ENCODE measurements around the gene SLC34A2. TPM values are rescaled to one million over a fixed set of nuclear protein-coding genes. Genes with fewer than 3 reads are reported as not detected.

Gene SLC34A2
- total and polyA plus RNA-seq, 8 donors: 140 to 3,249 (median 368) TPM

GRCh38 chr4:25725870-25726269 is 70.2 kb downstream of the SLC34A2 start:
- ATAC-seq (no peak), DNase-seq (no peak)
- Histone ChIP-seq H3K27ac (no peak overlapping the region), H3K36me3 (no peaks in the 10 kb centered on the region), H3K27me3 (no peaks in the 10 kb centered on the region), H3K9me3 (no peaks in the 10 kb centered on the region), H3K4me1 (no peaks in the 10 kb centered on the region), H3K4me3 (no peak overlapping the region)
- TF ChIP-seq CTCF (IDR thresholded peaks at IDR 0.05): no peak
- intact Hi-C loops (cut with DNase I): no loop called here

- Histone ChIP-seq H3K4me3 (no peak overlapping the region), H3K27ac (no peak overlapping the region), H3K4me1 (no peaks in the 10 kb centered on the region), H3K36me3 (no peaks in the 10 kb centered on the region), H3K27me3 (no peaks in the 10 kb centered on the region), H3K9me3 (no peaks in the 10 kb centered on the region)
- no peak for TF ChIP-seq CTCF (IDR thresholded peaks at IDR 0.05)
- ATAC-seq (no peak), DNase-seq (no peak)
- intact Hi-C loops (cut with DNase I): no loop called here
Observed at GRCh38 chr4:25727711-25728493, 72.3 kb downstream of the SLC34A2 start.

Other genes with a start within 250 kb of the SLC34A2 start
- gene SEL1L3, start 207.1 kb downstream of the SLC34A2 start, total RNA-seq: 100 to 1,000 TPM in 1 of 2 donors, 10 to 100 TPM in 1; 88.1 to 121 TPM
- 100 to 1,000 TPM; 105 to 191 (median 121) TPM for gene SEL1L3, start 207.1 kb downstream of the SLC34A2 start, polyA plus RNA-seq (ENCODE audit: insufficient read length in 6 of 6)